PC-9 (cell line): Measurements from ENCODE around the gene TRAF3. TPM values are rescaled to one million over a fixed set of nuclear protein-coding genes. Genes with fewer than 3 reads are reported as not detected.

Source experiments
- BruUV-seq: library from RNA; stranded (reverse); fragments of 400-500 nt; replicated peaks from 2 replicates; lab custom pipeline; 2021; lab: Mats Ljungman, UMichigan
- CTCF ChIA-PET: fragments of 300-600 bp; sonication (Branson Sonifier 250); formaldehyde crosslinking; loops from one replicate; lab custom pipeline; 2022; ENCODE audit warnings: antibody characterized with exemption; lab: Charles Lee
- POLR2A ChIA-PET: fragments of 300-600 bp; sonication (Branson Sonifier 250); formaldehyde crosslinking; loops from one replicate; lab custom pipeline; 2022; ENCODE audit warnings: antibody characterized with exemption; ENCODE audit not compliant: unreplicated experiment; lab: Charles Lee
- DNase-seq, 2 experiments: peaks; one replicate each; pipeline versions ENCODE4 v3.0.0 to v3.0.0-alpha.2; 2015 to 2022; ENCODE audit warnings: mixed read lengths in 1 of 2
- H2AFZ ChIP-seq: fragments of 200-600 bp; sonication (generic); 2 replicates; pipeline ENCODE4 v1.8.1; 2017; ENCODE audit warnings: antibody characterized with exemption
- H3F3A ChIP-seq: fragments of 200-600 bp; sonication (generic); 2 replicates; pipeline ENCODE4 v1.8.1; 2017; ENCODE audit warnings: antibody characterized with exemption, mild to moderate bottlenecking, low read depth; ENCODE audit not compliant: insufficient read depth
- H3K27ac ChIP-seq: fragments of 200-600 bp; sonication (generic); 2 replicates; pipeline ENCODE4 v1.6.1; 2016; ENCODE audit warnings: mixed run types
- H3K27me3 ChIP-seq: fragments of 200-600 bp; sonication (generic); 2 replicates; pipeline ENCODE4 v1.6.1; 2016; ENCODE audit warnings: low read depth, mixed run types; ENCODE audit not compliant: insufficient read depth
- H3K36me3 ChIP-seq: fragments of 200-600 bp; sonication (generic); 2 replicates; pipeline ENCODE4 v1.6.1; 2016; ENCODE audit warnings: low read depth, mixed run types
- H3K4me1 ChIP-seq: fragments of 200-600 bp; sonication (generic); replicated peaks from 2 replicates; pipeline ENCODE4 v1.6.1; 2016; ENCODE audit warnings: mixed run types; ENCODE audit not compliant: insufficient read depth
- H3K4me2 ChIP-seq: fragments of 200-600 bp; sonication (generic); 2 replicates; pipeline ENCODE4 v1.6.1; 2017; ENCODE audit warnings: mixed run types
- H3K4me3 ChIP-seq: fragments of 200-600 bp; sonication (generic); 2 replicates; pipeline ENCODE4 v1.6.1; 2016; ENCODE audit warnings: mixed run types
- H3K79me2 ChIP-seq: fragments of 200-600 bp; sonication (generic); 2 replicates; pipeline ENCODE4 v1.6.1; 2017; ENCODE audit warnings: low read depth, mixed run types
- H3K9me2 ChIP-seq: fragments of 200-600 bp; sonication (generic); 2 replicates; pipeline ENCODE4 v1.8.1; 2017; ENCODE audit warnings: mild to moderate bottlenecking; ENCODE audit not compliant: insufficient read depth
- H3K9me3 ChIP-seq: fragments of 200-600 bp; sonication (generic); 2 replicates; pipeline ENCODE4 v1.8.1; 2016; ENCODE audit warnings: low read depth; ENCODE audit not compliant: insufficient read depth
- H4K20me1 ChIP-seq: fragments of 200-600 bp; sonication (generic); 2 replicates; pipeline ENCODE4 v1.8.1; 2017; ENCODE audit not compliant: insufficient read depth
- EZH2 ChIP-seq: fragments of 200-600 bp; sonication (generic); IDR thresholded peaks from 2 replicates; pipeline ENCODE4 v1.8.0; 2017; ENCODE audit warnings: antibody characterized with exemption, low read depth
- intact Hi-C: fragments of 100-400 bp; cut with micrococcal nuclease; formaldehyde crosslinking; loops from one replicate; pipeline ENCODE4 v1.10.0; 2022; ENCODE audit not compliant: unreplicated experiment
- total RNA-seq: library from RNA; stranded (reverse); gene quantifications from 2 replicates; pipeline ENCODE4 v1.2.3, GENCODE V29; 2021
- TF ChIP-seq, protein P1 (sequence below): fragments of 200-600 bp; sonication (generic); conservative IDR thresholded peaks from 2 replicates; pipeline ENCODE4 v1.6.1; 2017; ENCODE audit warnings: mixed run types, antibody characterized with exemption, mild to moderate bottlenecking, moderate library complexity

The TRAF3 gene
- total RNA-seq, 1 experiment from 2014 or later, result 41.3 TPM

DNA sequence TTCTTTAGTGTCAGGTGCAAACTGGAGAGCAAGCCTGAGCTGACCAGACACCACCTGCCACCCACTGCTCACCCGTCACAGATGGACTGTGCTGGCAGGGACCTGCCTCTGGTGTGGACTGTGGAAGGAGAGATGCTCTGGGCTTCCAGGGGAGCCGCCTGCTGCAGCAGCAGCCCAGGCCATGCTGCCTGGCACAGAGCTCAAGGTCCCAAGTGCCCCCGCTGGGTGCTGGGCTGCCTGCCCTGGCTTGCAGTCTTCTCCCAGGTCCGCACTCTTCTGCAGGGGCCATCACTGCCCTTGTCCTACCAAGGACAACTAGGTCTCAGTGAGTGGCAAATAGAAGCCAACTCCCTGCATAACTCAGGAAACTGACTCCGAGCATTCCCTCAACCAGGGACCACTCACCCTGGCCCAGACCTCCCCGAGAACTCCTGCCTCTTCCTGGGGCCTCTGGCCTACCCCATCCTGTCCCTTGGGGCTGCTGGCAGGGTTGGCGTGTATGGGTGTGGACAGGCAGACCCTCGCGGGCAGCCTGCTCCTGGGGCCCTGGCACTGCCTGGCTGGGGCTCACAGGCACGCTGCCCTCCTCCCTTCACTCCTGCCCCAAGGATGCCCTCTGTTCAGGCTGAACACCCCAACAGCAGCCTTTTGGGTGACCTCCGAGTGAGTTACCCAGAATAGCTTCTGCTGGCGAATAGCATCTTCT lies 154.5 kb downstream of the TRAF3 start:
- H2AFZ ChIP-seq, result no peak overlapping the region
- H3F3A ChIP-seq, result peaks cover 60% of the 10 kb centered on the region
- H3K4me2 ChIP-seq, result no peak overlapping the region
- no peaks in the 10 kb centered on the region for H3K79me2 ChIP-seq
- no peaks in the 10 kb centered on the region for H3K27me3 ChIP-seq
- BruUV-seq, result TSS peak; percentile 4
- CTCF ChIA-PET, result no interaction called here
- H3K4me3 ChIP-seq, result no peak overlapping the region
- no peak overlapping the region for H3K27ac ChIP-seq
- H3K9me2 ChIP-seq, result no peaks in the 10 kb centered on the region
- no peaks in the 10 kb centered on the region for H3K36me3 ChIP-seq
- no peak for DNase-seq
- no peaks in the 10 kb centered on the region for H3K9me3 ChIP-seq
- POLR2A ChIA-PET, result interaction anchor here (0.6 to 0.8 kb wide), 2 partner anchors 13 to 402 kb away, joined by 4 to 7 read pairs; partner anchors contain the start of gene EIF5
- H4K20me1 ChIP-seq, result peaks cover 7% of the 10 kb centered on the region
- TF ChIP-seq, protein P1, sequence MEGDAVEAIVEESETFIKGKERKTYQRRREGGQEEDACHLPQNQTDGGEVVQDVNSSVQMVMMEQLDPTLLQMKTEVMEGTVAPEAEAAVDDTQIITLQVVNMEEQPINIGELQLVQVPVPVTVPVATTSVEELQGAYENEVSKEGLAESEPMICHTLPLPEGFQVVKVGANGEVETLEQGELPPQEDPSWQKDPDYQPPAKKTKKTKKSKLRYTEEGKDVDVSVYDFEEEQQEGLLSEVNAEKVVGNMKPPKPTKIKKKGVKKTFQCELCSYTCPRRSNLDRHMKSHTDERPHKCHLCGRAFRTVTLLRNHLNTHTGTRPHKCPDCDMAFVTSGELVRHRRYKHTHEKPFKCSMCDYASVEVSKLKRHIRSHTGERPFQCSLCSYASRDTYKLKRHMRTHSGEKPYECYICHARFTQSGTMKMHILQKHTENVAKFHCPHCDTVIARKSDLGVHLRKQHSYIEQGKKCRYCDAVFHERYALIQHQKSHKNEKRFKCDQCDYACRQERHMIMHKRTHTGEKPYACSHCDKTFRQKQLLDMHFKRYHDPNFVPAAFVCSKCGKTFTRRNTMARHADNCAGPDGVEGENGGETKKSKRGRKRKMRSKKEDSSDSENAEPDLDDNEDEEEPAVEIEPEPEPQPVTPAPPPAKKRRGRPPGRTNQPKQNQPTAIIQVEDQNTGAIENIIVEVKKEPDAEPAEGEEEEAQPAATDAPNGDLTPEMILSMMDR, result no peak
- no peak for TF ChIP-seq EZH2
- intact Hi-C loops, result no loop called here
- H3K4me1 ChIP-seq, result peaks cover 15% of the 10 kb centered on the region

DNA sequence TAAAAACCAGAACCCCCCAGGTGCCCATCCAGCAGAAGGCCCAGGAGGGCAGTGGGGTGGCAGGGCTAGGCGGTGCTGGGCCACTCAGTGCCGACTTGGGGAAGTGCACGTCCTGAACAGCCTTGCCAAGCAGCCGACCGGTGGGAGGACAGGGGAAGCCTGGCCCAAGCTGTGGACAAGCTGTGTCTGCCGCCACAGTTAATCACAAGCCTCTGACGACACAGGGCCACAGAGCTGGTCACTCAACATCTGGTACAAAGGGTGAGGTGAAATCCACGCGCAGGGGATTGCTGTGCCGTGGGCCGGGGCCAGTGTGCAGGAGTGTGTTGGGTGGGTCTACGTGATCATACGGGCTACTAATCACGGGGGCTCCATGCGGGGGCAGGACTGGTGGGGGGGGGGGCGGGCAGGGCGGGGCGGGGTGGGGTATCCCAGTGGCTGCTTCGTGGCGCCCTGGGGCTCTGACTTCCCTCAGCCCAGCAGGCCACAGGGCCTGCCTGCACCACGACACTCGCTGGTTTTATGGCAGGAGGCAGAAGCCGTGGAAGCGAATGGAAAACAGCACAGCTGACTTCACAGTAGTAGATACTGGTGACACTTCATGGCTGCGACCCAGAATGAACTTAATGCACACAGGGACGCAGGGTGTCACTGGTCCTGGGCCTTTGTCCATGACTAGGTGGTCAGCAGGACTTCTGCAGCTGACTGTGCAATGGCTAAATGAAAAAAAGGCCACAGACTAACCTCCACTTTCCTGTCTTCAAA lies 155.4 kb downstream of the TRAF3 start:
- Histone ChIP-seq H3F3A (peaks cover 54% of the 10 kb centered on the region), H3K79me2 (no peaks in the 10 kb centered on the region), H3K27me3 (no peaks in the 10 kb centered on the region), H3K4me1 (peaks cover 5% of the 10 kb centered on the region), H4K20me1 (peaks cover 7% of the 10 kb centered on the region), H3K4me2 (no peak overlapping the region), H3K9me2 (no peaks in the 10 kb centered on the region), H3K9me3 (no peaks in the 10 kb centered on the region), H3K27ac (no peak overlapping the region), H3K36me3 (no peaks in the 10 kb centered on the region), H2AFZ (no peak overlapping the region), H3K4me3 (no peak overlapping the region)
- TF ChIP-seq, protein P1, result no peak
- no peak for TF ChIP-seq EZH2
- ChIA-PET POLR2A (interaction anchor here (0.6 kb wide), 1 partner anchor 12 kb away, joined by 4 read pairs; no protein-coding TSS in a partner anchor), CTCF (no interaction called here)
- intact Hi-C loops, result no loop called here
- BruUV-seq, result no TSS peak
- DNase-seq, result no peak

DNA sequence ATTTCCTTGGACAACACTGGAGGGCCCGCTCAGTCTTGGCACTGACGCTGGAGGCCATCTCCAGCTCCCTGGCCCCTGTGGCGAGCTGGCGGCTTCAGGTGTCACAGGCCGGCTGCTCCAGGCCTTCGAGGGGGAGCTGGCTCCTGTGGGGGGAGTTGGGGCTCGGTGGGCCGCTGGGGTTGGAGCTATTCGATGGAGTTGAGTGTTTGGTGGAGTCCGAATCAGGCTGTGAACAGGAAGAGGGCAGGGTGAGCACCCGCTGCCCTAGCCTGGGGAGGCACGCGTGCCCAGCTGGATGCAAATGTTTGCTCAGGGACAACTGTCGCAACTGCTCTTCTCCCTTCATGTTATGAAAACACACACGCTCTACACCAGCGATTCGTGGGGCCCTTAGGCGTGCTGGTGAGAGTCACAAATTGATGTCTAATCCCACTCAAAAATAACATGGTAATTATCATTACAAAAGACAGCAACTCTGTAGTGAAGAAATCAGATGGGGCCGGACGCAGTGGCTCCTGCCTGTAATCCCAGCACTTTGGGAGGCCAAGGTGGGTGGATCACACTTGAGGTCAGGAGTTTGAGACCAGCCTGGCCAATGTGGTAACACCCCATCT lies 156.5 kb downstream of the TRAF3 start:
- H3K27me3 ChIP-seq, result no peaks in the 10 kb centered on the region
- H3K27ac ChIP-seq, result no peak overlapping the region
- no peak for DNase-seq
- CTCF ChIA-PET, result no interaction called here
- POLR2A ChIA-PET, result interaction anchor here (0.5 kb wide), 1 partner anchor 588 kb away, joined by 3 read pairs; no protein-coding TSS in a partner anchor
- H3K4me2 ChIP-seq, result no peak overlapping the region
- H3K9me3 ChIP-seq, result no peaks in the 10 kb centered on the region
- peaks cover 2% of the 10 kb centered on the region; the same call in 1 of the 2 replicates for H3K4me1 ChIP-seq
- 0 out of 2 replicates have a peak, but pooled peaks cover 8% of the 10 kb centered on the region for H3K36me3 ChIP-seq
- no peaks in the 10 kb centered on the region for H3K79me2 ChIP-seq
- no peak overlapping the region for H3K4me3 ChIP-seq
- no peak overlapping the region for H2AFZ ChIP-seq
- H3K9me2 ChIP-seq, result no peaks in the 10 kb centered on the region
- TF ChIP-seq, protein P1, result no peak
- no peak for TF ChIP-seq EZH2
- H4K20me1 ChIP-seq, result peaks cover 7% of the 10 kb centered on the region
- intact Hi-C loops, result no loop called here
- H3F3A ChIP-seq, result peaks cover 55% of the 10 kb centered on the region
- no TSS peak for BruUV-seq
